ENCODE data around the gene ZNF581.

- TF ChIP-seq CTCF (IDR thresholded peaks at IDR 0.05), result no peak
- peak in 1 of 2 donors; percentile 8 for TF ChIP-seq POLR2A (IDR thresholded peaks at IDR 0.05)
- peak; percentile 60 to 68 for TF ChIP-seq POLR2AphosphoS5 (IDR thresholded peaks at IDR 0.05; ENCODE audit: insufficient read depth in 1 of 2, low read depth in 1 of 2)
Observed at GRCh38 chr19:55624109-55625003, 19.1 kb upstream of the ZNF581 start, which contains the start of gene ZNF784.
